A549 (cell line): ENCODE measurements around the gene SLC39A10. TPM values are rescaled to one million over a fixed set of nuclear protein-coding genes. Genes with fewer than 3 reads are reported as not detected.

Experiments
- ATAC-seq, 2 experiments: fragments of 200-7000 bp in 1 of 2; fragments of >200 bp in 1 of 2; cut with Nextera tagmentation in 1 of 2; cut with Tn5 transposase in 1 of 2; 3 replicates each; pipeline versions ENCODE4 v1.8.0 to v1.9.1; 2018 to 2020; ENCODE audit warnings: mild to moderate bottlenecking in 1 of 2, moderate library complexity in 1 of 2
- CTCF ChIA-PET: fragments of 300-600 bp; sonication (Branson Sonifier 250); formaldehyde crosslinking; extraction: SDS; loops from one replicate; lab custom pipeline; 2021; ENCODE audit warnings: antibody characterized with exemption, inconsistent platforms; lab: Yijun Ruan, JAX
- POLR2A ChIA-PET: fragments of 350-600 bp; formaldehyde crosslinking; extraction: SDS; loops from one replicate; lab custom pipeline; 2021; ENCODE audit warnings: antibody characterized with exemption, inconsistent platforms; lab: Yijun Ruan, JAX
- DNase-seq, 2 experiments: peaks; one replicate each; pipeline versions ENCODE4 v3.0.0 to v3.0.0-alpha.2; 2011 to 2016; ENCODE audit warnings: low read depth in 1 of 2, low spot score in 1 of 2
- FAIRE-seq: peaks from 2 replicates; lab custom pipeline; 2011; peaks lifted over from hg19 to GRCh38; lab: Jason Lieb, UNC
- H3K27ac ChIP-seq, 2 experiments: fragments of >200 bp; sonication (Bioruptor Twin); formaldehyde crosslinking; 3 replicates each; pipeline ENCODE4 v1.5.1; 2016 to 2017
- H3K4me1 ChIP-seq: fragments of >200 bp; sonication (Bioruptor Twin); formaldehyde crosslinking; 3 replicates; pipeline ENCODE4 v1.6.1; 2016
- H3K4me2 ChIP-seq: fragments of >200 bp; sonication (Bioruptor Twin); formaldehyde crosslinking; 3 replicates; pipeline ENCODE4 v1.6.1; 2016
- H3K4me3 ChIP-seq: fragments of >200 bp; sonication (Bioruptor Twin); formaldehyde crosslinking; 3 replicates; pipeline ENCODE4 v1.5.1; 2016
- H3K9me3 ChIP-seq: fragments of >200 bp; sonication (Bioruptor Twin); formaldehyde crosslinking; 3 replicates; pipeline ENCODE4 v1.6.1; 2016
- CHD4 ChIP-seq: fragments of 200-600 bp; sonication (generic); IDR thresholded peaks from 2 replicates; pipeline ENCODE4 v1.6.1; 2016; ENCODE audit warnings: antibody characterized with exemption, mild to moderate bottlenecking, borderline replicate concordance
- EHF ChIP-seq: fragments of 250-450 bp; sonication (Bioruptor Pico); IDR thresholded peaks from 2 replicates; pipeline ENCODE4 v1.5.0; 2020; ENCODE audit warnings: mild to moderate bottlenecking
- FOSL2 ChIP-seq, 2 experiments: fragments of 450-650 bp in 1 of 2; fragments of >200 bp in 1 of 2; sonication (Bioruptor Twin) in 1 of 2; formaldehyde crosslinking; IDR thresholded peaks; 2 replicates each; pipeline versions ENCODE4 v1.5.0 to v1.6.1; 2016 to 2020; ENCODE audit warnings: mild to moderate bottlenecking in 1 of 2, moderate library complexity in 1 of 2
- JUN ChIP-seq, 2 experiments: fragments of >200 bp; sonication (Bioruptor Twin); formaldehyde crosslinking; IDR thresholded peaks; 2 replicates in 1 of 2; 3 replicates in 1 of 2; pipeline ENCODE4 v1.6.1; 2016 to 2017
- JUNB ChIP-seq: fragments of >200 bp; sonication (Bioruptor Twin); formaldehyde crosslinking; IDR thresholded peaks from 2 replicates; pipeline ENCODE4 v1.6.1; 2016
- NPAS2 ChIP-seq: fragments of 250-450 bp; sonication (Bioruptor Pico); IDR thresholded peaks from 2 replicates; pipeline ENCODE4 v1.8.0; 2022; ENCODE audit warnings: mild to moderate bottlenecking, moderate library complexity, borderline replicate concordance
- RNF2 ChIP-seq: fragments of 200-600 bp; sonication (generic); IDR thresholded peaks from 2 replicates; pipeline ENCODE4 v1.6.1; 2016; ENCODE audit warnings: low read depth, mild to moderate bottlenecking, antibody characterized with exemption, moderate library complexity, borderline replicate concordance
- ZNF302 ChIP-seq: fragments of 250-450 bp; sonication (Bioruptor Pico); IDR thresholded peaks from 2 replicates; pipeline ENCODE4 v1.9.0; 2021; ENCODE audit warnings: inconsistent platforms, mild to moderate bottlenecking, moderate library complexity
- WGBS: methylation state at CpG from one replicate; pipeline ENCODE4 v1.1.6; 2017; ENCODE audit errors: missing lambda C conversion rate; 5-methylcytosine and 5-hydroxymethylcytosine counted together
- polyA plus RNA-seq, 4 experiments: library from polyadenylated mRNA; depleted of rRNA in 3 of 4; stranded (reverse); fragments of >200 nt; fragmentation: RNase III in 1 of 4; extraction: RNeasy Plus Mini Kit Qiagen cat#74134 plus additional on column Dnase treatment in 1 of 4; gene quantifications; 2 replicates in 3 of 4; 3 replicates in 1 of 4; pipeline ENCODE4 v1.2.3, GENCODE V29; 2011 to 2017
- TF ChIP-seq, protein P1 (sequence below): fragments of 200-600 bp; sonication (generic); IDR thresholded peaks from 2 replicates; pipeline ENCODE4 v1.6.1; 2016; ENCODE audit warnings: antibody characterized with exemption, mild to moderate bottlenecking, moderate library complexity
- TF ChIP-seq, protein P2 (sequence below): fragments of >200 bp; sonication (Bioruptor Twin); formaldehyde crosslinking; IDR thresholded peaks from 2 replicates; pipeline ENCODE4 v1.6.1; 2016
- TF ChIP-seq, protein P3 (sequence below): IDR thresholded peaks from 2 replicates; pipeline ENCODE4 v1.6.1; 2012

Gene SLC39A10
- polyA plus RNA-seq, 2 of the 4 experiments (the other 2 are of a cell fraction): 38.4 to 42.6 TPM

DNA sequence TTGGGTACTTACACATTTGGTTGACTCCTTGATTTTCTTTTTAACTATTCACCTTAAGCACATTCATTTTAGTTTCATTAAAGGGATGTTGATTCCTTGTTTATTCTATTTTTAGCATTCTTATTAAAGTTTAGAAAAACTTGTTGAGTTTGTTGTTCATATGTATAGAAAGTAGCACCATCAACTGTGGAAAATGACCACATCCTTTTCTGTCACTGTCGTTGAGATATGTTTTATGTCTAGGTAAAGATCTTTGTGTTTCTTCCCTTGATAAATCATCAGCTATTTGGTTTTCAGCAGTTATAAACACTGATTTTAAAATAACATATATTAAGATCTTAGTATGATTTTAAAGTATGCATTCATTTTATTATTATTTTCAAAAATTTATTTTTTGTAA lies 25.1 kb downstream of the SLC39A10 start (continued):
- TF ChIP-seq, protein P1, sequence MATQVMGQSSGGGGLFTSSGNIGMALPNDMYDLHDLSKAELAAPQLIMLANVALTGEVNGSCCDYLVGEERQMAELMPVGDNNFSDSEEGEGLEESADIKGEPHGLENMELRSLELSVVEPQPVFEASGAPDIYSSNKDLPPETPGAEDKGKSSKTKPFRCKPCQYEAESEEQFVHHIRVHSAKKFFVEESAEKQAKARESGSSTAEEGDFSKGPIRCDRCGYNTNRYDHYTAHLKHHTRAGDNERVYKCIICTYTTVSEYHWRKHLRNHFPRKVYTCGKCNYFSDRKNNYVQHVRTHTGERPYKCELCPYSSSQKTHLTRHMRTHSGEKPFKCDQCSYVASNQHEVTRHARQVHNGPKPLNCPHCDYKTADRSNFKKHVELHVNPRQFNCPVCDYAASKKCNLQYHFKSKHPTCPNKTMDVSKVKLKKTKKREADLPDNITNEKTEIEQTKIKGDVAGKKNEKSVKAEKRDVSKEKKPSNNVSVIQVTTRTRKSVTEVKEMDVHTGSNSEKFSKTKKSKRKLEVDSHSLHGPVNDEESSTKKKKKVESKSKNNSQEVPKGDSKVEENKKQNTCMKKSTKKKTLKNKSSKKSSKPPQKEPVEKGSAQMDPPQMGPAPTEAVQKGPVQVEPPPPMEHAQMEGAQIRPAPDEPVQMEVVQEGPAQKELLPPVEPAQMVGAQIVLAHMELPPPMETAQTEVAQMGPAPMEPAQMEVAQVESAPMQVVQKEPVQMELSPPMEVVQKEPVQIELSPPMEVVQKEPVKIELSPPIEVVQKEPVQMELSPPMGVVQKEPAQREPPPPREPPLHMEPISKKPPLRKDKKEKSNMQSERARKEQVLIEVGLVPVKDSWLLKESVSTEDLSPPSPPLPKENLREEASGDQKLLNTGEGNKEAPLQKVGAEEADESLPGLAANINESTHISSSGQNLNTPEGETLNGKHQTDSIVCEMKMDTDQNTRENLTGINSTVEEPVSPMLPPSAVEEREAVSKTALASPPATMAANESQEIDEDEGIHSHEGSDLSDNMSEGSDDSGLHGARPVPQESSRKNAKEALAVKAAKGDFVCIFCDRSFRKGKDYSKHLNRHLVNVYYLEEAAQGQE: no peak
- TF ChIP-seq RNF2 (no peak), JUNB (no peak), EHF (CRISPR knock-in tag) (no peak), JUN (IDR thresholded peaks at IDR 0.05) (no peak), NPAS2 (CRISPR knock-in tag) (no peak)

DNA sequence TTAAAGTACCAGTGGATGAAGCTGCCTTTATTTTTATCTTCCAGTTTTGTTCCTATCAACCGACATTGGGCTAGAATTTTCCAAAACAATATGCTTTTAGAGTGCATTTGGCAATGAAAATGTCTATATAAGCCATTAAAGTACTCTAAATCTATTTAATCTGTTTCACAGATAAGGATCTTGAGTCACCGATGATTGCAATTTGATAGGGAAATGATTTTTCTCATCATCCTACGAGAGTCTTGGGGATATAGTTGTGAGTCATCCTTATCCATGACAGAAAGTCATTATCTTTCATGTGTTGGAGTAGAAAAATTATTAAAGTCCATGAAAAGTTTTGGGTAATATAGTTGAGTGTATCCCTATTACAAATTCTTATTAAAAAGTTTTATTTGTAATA lies 26.1 kb downstream of the SLC39A10 start:
- Histone ChIP-seq H3K9me3 (no peaks in the 10 kb centered on the region), H3K4me2 (no peak overlapping the region), H3K4me1 (0 out of 3 replicates have a peak, but pooled peaks cover 4% of the 10 kb centered on the region), H3K4me3 (no peak overlapping the region)
- ATAC-seq (no peak), DNase-seq (no peak)
- 70% methylated on average over 3 of the region's 3 CpGs for WGBS
- ChIA-PET CTCF (interaction anchor here (0.7 kb wide), 1 partner anchor 198 kb away, joined by 3 read pairs; no protein-coding TSS in a partner anchor), POLR2A (no interaction called here)
- TF ChIP-seq, protein P2, sequence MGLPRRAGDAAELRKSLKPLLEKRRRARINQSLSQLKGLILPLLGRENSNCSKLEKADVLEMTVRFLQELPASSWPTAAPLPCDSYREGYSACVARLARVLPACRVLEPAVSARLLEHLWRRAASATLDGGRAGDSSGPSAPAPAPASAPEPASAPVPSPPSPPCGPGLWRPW: no peak
- no peak for TF ChIP-seq FOSL2 (IDR thresholded peaks at IDR 0.05)
- TF ChIP-seq FOSL2 (CRISPR knock-in tag; IDR thresholded peaks at IDR 0.05): peak; percentile 38; the same call in 1 of the 2 replicates
- TF ChIP-seq, all 56 proteins: peak for 1
- H3K27ac ChIP-seq: no peak overlapping the region
- FAIRE-seq: no peak

DNA sequence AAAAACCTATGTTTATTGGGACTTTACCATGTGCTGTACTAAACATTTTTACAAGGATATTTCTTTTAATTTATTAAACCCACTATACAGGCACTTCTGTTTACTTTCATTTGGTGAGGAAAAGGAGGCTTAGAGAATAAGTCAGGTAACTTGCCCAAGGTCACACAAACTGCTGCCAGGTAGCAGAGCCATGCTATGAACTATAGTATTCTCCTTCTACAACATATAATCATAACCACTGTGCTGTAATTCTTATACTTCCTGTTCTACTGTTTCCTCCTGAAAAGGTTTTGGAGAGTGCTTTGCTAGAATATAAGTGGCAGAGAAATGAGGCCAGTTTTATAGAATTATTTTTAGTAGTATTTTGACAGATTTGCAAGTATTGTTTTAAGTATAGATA lies 29.5 kb downstream of the SLC39A10 start:
- Histone ChIP-seq H3K4me2 (no peak overlapping the region), H3K27ac (no peak overlapping the region), H3K9me3 (no peaks in the 10 kb centered on the region), H3K4me1 (0 out of 3 replicates have a peak, but pooled peaks cover 4% of the 10 kb centered on the region), H3K4me3 (no peak overlapping the region)
- ATAC-seq (no peak), DNase-seq (no peak), FAIRE-seq (no peak)
- CTCF ChIA-PET: no interaction called here
- no peak for TF ChIP-seq JUNB
- TF ChIP-seq, protein P3, sequence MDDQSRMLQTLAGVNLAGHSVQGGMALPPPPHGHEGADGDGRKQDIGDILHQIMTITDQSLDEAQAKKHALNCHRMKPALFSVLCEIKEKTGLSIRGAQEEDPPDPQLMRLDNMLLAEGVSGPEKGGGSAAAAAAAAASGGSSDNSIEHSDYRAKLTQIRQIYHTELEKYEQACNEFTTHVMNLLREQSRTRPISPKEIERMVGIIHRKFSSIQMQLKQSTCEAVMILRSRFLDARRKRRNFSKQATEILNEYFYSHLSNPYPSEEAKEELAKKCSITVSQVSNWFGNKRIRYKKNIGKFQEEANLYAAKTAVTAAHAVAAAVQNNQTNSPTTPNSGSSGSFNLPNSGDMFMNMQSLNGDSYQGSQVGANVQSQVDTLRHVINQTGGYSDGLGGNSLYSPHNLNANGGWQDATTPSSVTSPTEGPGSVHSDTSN: no peak
- TF ChIP-seq, protein P1: no peak
- no peak for TF ChIP-seq ZNF302 (CRISPR knock-in tag)
- no peak for TF ChIP-seq CHD4
- POLR2A ChIA-PET: no interaction called here
